Fibroblast of lung (primary cell): ENCODE measurements around the gene SLC35G1. TPM values are rescaled to one million over a fixed set of nuclear protein-coding genes. Genes with fewer than 3 reads are reported as not detected.

Experiments used
- DNase-seq, 2 donors: peaks; one replicate each; pipeline versions ENCODE4 v3.0.0 to v3.0.0-alpha.2; 2010; ENCODE audit warnings: low read depth in 2 of 2
- H2AFZ ChIP-seq: 2 replicates; pipeline ENCODE4 v1.5.1; 2012; ENCODE audit warnings: low read length, control low read depth, inconsistent platforms
- H3K27ac ChIP-seq: 2 replicates; pipeline ENCODE4 v1.5.1; 2011; ENCODE audit warnings: low read length, control low read depth; ENCODE audit not compliant: insufficient read depth
- H3K27me3 ChIP-seq: 2 replicates; pipeline ENCODE4 v1.5.1; 2011; ENCODE audit warnings: mild to moderate bottlenecking, low read length; ENCODE audit not compliant: control insufficient read depth, insufficient read depth
- H3K36me3 ChIP-seq: 2 replicates; pipeline ENCODE4 v1.5.1; 2011; ENCODE audit warnings: low read length; ENCODE audit not compliant: control insufficient read depth, insufficient read depth
- H3K4me1 ChIP-seq: 2 replicates; pipeline ENCODE4 v1.5.1; 2011; ENCODE audit warnings: low read length; ENCODE audit not compliant: control insufficient read depth, insufficient read depth; ENCODE audit errors: extremely low read depth
- H3K4me2 ChIP-seq: 2 replicates; pipeline ENCODE4 v1.5.1; 2011; ENCODE audit warnings: low read length, control low read depth; ENCODE audit not compliant: insufficient read depth; ENCODE audit errors: extremely low read depth
- H3K4me3 ChIP-seq, 4 experiments: fragments of 200-600 bp in 1 of 4; sonication (generic) in 1 of 4; replicated peaks in 1 of 4; 2 replicates each; pipeline ENCODE4 v1.5.1; 2011 to 2016; ENCODE audit warnings: low read length in 4 of 4, low read depth in 3 of 4, mild to moderate bottlenecking in 3 of 4, control low read depth in 2 of 4, inconsistent platforms in 1 of 4, mixed read lengths in 1 of 4; ENCODE audit not compliant: insufficient read depth in 1 of 4; ENCODE audit errors: control extremely low read depth in 1 of 4
- H3K79me2 ChIP-seq: 2 replicates; pipeline ENCODE4 v1.5.1; 2012; ENCODE audit warnings: mild to moderate bottlenecking, low read length, inconsistent platforms; ENCODE audit not compliant: control insufficient read depth, insufficient read depth
- H3K9ac ChIP-seq: 2 replicates; pipeline ENCODE4 v1.5.1; 2011; ENCODE audit warnings: mild to moderate bottlenecking, low read length, control low read depth; ENCODE audit not compliant: insufficient read depth
- H3K9me3 ChIP-seq: 2 replicates; pipeline ENCODE4 v1.5.1; 2012; ENCODE audit warnings: low read depth, low read length; ENCODE audit not compliant: control insufficient read depth, insufficient read depth
- H4K20me1 ChIP-seq: 2 replicates; pipeline ENCODE4 v1.5.1; 2011; ENCODE audit warnings: low read length; ENCODE audit not compliant: control insufficient read depth, insufficient read depth; ENCODE audit errors: extremely low read depth
- CTCF ChIP-seq, 2 donors: IDR thresholded peaks in 1 of 2; conservative IDR thresholded peaks in 1 of 2; 1 replicate in 1 of 2; 2 replicates in 1 of 2; pipeline ENCODE4 v1.5.1; 2011 to 2012; ENCODE audit warnings: low read length in 2 of 2, control low read depth in 1 of 2, inconsistent platforms in 1 of 2, low read depth in 1 of 2, mild to moderate bottlenecking in 1 of 2
- EZH2 ChIP-seq: IDR thresholded peaks from 2 replicates; pipeline ENCODE4 v1.5.1; 2012; ENCODE audit warnings: low read length, control low read depth, mild to moderate bottlenecking; ENCODE audit errors: missing control alignments
- polyA plus RNA-seq, 2 donors: library from polyadenylated mRNA; depleted of rRNA in 1 of 2; stranded (reverse) in 1 of 2; unstranded in 1 of 2; fragments of >200 nt; gene quantifications; 2 replicates each; pipeline ENCODE4 v1.2.1, GENCODE V29; 2011 to 2012; ENCODE audit warnings: missing spikeins in 1 of 2
- total RNA-seq: library from RNA; depleted of rRNA; stranded (reverse); fragments of >200 nt; gene quantifications from 2 replicates; pipeline ENCODE4 v1.2.1, GENCODE V29; 2014

Gene SLC35G1
- total and polyA plus RNA-seq, 2 donors (not counting 1 experiment from before 2014, with no cell fraction given), result 4.0 to 8.1 TPM

DNA sequence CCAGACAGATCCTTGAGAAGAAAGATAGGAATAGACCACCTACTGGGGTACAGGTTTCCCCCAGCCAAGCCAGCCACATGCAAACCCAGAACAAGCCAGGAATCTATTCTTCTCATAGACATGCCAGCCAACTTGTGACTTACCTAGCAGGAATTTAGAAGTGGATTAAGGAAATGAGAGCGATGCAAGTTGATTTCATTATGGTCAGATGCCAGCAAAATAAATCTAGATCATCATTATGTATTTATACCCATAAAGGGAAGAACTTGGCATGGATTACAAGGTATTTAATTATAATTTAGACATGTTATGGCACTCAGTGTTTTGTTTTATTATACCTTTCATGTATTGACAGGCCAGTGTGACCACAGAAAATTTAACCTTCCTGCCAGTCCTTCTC, 32.8 kb downstream of the SLC35G1 start:
- TF ChIP-seq EZH2 (no peak), CTCF (conservative IDR thresholded peaks at IDR 0.05 in 1 of 2, IDR thresholded peaks at IDR 0.05 in 1 of 2; ENCODE audit: low read depth in 1 of 2, low read length in 2 of 2) (no peak)
- no peaks in the 10 kb centered on the region for H3K27me3 ChIP-seq
- H3K79me2 ChIP-seq, result no peaks in the 10 kb centered on the region
- no peaks in the 10 kb centered on the region for H3K36me3 ChIP-seq
- no peak overlapping the region for H3K4me2 ChIP-seq
- no peaks in the 10 kb centered on the region for H4K20me1 ChIP-seq
- H2AFZ ChIP-seq, result no peak overlapping the region
- H3K9me3 ChIP-seq, result no peaks in the 10 kb centered on the region
- H3K4me3 ChIP-seq, result no peak overlapping the region
- H3K27ac ChIP-seq, result no peak overlapping the region
- no peak overlapping the region for H3K9ac ChIP-seq
- no peaks in the 10 kb centered on the region for H3K4me1 ChIP-seq
- DNase-seq, result peak in 1 of 2 donors; percentile 35

DNA sequence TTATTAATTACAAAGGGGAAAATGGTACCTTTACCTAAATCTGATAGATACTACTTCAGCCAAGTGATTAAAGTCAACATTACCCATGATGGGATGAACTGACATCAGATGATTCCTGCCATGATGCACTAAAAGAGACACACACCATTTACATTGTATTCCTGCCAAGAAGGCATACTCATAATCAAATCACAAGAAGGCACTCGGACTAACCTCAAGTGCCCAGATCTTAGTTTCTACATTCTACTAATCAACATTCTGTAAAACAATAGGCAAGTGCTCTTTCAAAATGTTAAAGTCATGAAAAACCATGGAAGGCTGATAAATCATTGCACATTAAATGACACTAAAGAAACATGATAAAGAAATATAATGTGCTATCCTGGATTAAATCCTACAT, 44.4 kb downstream of the SLC35G1 start:
- Histone ChIP-seq H3K9ac (no peak overlapping the region), H2AFZ (no peak overlapping the region), H4K20me1 (no peaks in the 10 kb centered on the region), H3K79me2 (no peaks in the 10 kb centered on the region), H3K4me1 (no peaks in the 10 kb centered on the region), H3K4me2 (no peak overlapping the region), H3K27ac (no peak overlapping the region), H3K4me3 (no peak overlapping the region), H3K36me3 (no peaks in the 10 kb centered on the region), H3K9me3 (no peaks in the 10 kb centered on the region), H3K27me3 (no peaks in the 10 kb centered on the region)
- DNase-seq, result no peak
- TF ChIP-seq CTCF (conservative IDR thresholded peaks at IDR 0.05 in 1 of 2, IDR thresholded peaks at IDR 0.05 in 1 of 2; ENCODE audit: low read depth in 1 of 2, low read length in 2 of 2) (no peak), EZH2 (no peak)

DNA sequence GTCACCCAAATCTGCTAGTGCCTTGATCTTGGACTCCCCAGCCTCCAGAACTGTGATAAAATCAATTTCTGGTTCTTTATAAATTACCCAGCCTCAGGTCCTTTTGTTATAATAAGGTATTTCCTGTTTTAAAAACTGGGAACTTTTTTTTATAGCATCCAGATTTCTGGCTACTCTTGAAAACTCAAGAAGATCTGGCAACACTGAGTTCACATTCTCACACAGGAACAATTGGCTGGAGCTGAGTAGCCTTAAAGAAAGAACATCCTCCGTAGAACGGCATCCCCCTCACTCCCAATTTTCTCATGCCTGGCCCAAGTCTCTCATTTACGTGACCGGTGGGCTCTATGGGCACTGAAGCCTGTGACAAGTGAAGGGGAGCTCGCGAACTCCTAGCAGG, 47.1 kb downstream of the SLC35G1 start:
- Histone ChIP-seq H4K20me1 (no peaks in the 10 kb centered on the region), H3K36me3 (no peaks in the 10 kb centered on the region), H3K9ac (no peak overlapping the region), H3K4me1 (no peaks in the 10 kb centered on the region), H3K27ac (no peak overlapping the region), H3K27me3 (no peaks in the 10 kb centered on the region), H3K9me3 (no peaks in the 10 kb centered on the region), H3K4me2 (no peak overlapping the region), H3K79me2 (no peaks in the 10 kb centered on the region), H2AFZ (no peak overlapping the region), H3K4me3 (no peak overlapping the region)
- DNase-seq, result no peak
- TF ChIP-seq EZH2, result no peak
- TF ChIP-seq CTCF (conservative IDR thresholded peaks at IDR 0.05 in 1 of 2, IDR thresholded peaks at IDR 0.05 in 1 of 2; ENCODE audit: low read depth in 1 of 2, low read length in 2 of 2), result no peak
